Retinal pigment epithelial cell (primary cell): ENCODE results near the gene USP34.

Source experiments
- DNase-seq: peaks from one replicate; pipeline ENCODE4 v3.0.0-alpha.2; 2010; ENCODE audit warnings: low read depth
- H3K4me3 ChIP-seq: 2 replicates; pipeline ENCODE4 v1.5.1; 2011; ENCODE audit warnings: mild to moderate bottlenecking, low read length, control low read depth, moderate library complexity
- TF ChIP-seq, protein P1 (sequence below): conservative IDR thresholded peaks from 2 replicates; pipeline ENCODE4 v1.5.1; 2011; ENCODE audit warnings: low read depth, low read length, control low read depth, inconsistent platforms

Gene USP34

DNA sequence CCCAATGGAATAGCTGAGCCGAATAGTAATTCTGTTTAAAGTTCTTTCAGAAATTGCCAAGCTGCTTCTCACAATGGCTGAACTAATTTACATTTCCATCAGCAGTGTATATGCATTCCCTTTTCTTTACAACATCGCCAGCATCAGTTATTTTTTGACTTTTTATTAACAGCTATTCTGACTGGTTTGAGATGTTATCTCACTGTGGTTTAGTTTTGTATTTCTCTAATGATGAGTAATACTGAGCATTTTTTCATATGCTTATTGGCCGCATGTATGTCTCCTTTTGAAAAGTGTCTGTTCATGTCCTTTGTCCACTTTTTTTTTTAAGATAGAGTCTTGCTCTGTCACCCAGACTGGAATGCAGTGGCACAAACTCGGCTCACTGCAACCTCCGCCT is 208.2 kb downstream of the USP34 start:
- DNase-seq = no peak
- H3K4me3 ChIP-seq = no peak overlapping the region
- TF ChIP-seq, protein P1, sequence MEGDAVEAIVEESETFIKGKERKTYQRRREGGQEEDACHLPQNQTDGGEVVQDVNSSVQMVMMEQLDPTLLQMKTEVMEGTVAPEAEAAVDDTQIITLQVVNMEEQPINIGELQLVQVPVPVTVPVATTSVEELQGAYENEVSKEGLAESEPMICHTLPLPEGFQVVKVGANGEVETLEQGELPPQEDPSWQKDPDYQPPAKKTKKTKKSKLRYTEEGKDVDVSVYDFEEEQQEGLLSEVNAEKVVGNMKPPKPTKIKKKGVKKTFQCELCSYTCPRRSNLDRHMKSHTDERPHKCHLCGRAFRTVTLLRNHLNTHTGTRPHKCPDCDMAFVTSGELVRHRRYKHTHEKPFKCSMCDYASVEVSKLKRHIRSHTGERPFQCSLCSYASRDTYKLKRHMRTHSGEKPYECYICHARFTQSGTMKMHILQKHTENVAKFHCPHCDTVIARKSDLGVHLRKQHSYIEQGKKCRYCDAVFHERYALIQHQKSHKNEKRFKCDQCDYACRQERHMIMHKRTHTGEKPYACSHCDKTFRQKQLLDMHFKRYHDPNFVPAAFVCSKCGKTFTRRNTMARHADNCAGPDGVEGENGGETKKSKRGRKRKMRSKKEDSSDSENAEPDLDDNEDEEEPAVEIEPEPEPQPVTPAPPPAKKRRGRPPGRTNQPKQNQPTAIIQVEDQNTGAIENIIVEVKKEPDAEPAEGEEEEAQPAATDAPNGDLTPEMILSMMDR = no peak

DNA sequence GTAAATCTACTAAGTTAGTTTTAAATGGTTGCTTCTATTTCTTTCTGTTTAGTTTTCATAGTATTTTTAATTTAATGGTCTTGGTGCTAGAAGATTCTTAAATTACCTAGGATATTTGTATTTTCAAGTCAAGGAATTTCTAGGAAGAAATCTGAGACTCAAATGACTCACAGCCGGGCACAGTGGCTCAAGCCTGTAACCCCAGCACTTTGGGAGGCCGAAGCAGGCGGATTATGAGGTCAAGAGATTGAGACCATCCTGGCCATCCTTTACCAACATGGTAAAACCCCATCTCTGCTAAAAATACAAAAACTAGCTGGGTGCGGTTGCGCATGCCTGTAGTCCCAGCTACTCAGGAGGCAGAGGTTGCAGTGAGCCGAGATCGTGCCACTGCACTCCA is 213.4 kb downstream of the USP34 start:
- no peak for DNase-seq
- TF ChIP-seq, protein P1 = no peak
- H3K4me3 ChIP-seq = no peak overlapping the region

DNA sequence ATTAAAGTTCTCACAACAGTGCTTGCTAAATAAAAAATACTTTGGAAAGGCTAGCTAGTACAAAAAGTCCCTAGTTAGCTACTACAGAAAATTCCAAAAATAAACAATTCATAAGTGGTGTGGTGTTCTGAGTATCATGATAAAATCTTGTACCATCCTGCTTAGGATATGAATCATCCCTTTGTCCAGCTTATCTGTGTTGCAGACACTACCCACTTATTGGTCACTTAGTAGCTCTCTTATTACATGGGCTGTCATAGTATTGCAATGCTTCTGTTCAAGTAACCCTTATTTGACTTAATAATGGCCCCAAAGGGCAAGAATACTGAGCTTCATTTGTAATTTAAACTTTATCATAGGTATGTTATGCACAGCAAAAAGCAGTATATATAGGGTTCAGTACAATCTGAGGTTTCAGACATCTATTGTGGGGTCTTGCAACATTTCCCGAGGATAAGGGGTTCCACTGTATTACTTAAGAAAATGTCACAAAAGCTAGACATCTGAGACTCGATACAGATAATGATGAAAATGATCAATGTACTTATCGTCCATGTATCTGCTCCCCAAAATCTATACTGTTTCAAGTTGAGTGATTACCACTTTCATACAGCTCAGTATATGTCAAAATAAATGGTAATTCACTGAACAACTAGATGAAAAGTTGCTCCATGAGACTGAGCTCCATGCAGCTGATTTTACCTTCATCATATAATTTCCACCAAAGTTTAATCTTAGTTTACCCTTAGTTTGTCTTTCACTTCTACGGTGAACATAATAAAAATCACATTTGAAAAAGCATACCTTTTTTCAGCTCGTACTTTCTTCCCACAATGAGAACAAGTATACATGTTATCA is 215.1 kb downstream of the USP34 start:
- no peak overlapping the region for H3K4me3 ChIP-seq
- DNase-seq = no peak
- TF ChIP-seq, protein P1 = no peak

DNA sequence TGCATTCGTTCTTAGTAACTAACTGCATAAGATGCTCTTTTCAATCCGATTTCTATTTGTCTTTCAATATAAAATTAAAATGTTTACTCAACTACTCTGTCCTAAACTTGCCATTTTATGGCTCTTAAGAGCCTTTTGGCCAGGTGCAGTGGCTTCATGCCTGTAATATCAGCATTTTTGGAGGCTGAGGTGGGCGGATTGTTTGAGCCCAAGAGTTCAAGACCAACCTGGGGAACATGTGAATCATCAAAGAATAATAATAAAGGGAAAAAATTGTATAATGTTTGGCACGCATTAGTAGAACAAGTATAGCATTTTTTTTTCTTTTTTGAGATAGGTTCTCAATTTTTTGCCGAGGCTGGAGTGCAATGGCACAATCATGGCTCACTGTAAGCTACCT is 216.4 kb downstream of the USP34 start:
- no peak overlapping the region for H3K4me3 ChIP-seq
- no peak for DNase-seq
- TF ChIP-seq, protein P1 = no peak

DNA sequence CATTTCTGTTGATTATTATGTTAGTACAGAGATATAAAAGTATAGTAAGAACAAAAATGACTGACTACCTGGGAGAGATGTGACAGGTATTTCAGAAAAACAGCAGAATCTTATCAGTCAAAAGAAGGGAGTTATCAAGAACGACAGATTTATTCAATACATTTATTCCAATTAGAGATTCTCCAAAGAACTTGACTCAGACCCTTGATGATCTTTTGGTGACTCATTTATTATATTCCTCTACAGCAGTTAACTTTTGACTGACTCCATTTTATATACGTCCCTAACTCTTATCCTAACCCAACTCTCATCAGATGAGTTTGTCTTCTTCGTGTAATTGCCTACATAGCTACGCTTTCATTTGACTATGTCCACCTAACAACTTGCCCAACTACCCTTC is 217.8 kb downstream of the USP34 start:
- TF ChIP-seq, protein P1 = no peak
- DNase-seq = no peak
- H3K4me3 ChIP-seq = no peak overlapping the region

DNA sequence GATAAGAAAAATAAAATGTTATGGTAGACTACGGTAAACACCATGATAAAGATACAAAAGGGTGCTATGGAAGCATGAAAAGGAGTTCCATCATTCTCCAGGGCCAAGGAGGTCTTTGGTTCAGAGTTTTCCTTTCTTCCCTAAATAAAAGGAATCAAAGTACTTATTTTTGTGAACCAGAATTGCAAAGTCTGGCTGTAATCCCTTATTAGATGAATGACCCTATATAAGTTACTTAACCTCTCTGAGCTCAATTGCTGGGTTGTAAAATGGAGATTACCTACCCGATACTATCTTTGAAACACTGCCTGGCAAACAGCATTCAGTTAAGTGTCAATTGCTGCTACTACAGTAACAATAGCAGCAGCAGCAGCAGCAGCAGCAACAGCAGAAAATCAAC is 218.9 kb downstream of the USP34 start:
- no peak for DNase-seq
- no peak overlapping the region for H3K4me3 ChIP-seq
- TF ChIP-seq, protein P1 = no peak

DNA sequence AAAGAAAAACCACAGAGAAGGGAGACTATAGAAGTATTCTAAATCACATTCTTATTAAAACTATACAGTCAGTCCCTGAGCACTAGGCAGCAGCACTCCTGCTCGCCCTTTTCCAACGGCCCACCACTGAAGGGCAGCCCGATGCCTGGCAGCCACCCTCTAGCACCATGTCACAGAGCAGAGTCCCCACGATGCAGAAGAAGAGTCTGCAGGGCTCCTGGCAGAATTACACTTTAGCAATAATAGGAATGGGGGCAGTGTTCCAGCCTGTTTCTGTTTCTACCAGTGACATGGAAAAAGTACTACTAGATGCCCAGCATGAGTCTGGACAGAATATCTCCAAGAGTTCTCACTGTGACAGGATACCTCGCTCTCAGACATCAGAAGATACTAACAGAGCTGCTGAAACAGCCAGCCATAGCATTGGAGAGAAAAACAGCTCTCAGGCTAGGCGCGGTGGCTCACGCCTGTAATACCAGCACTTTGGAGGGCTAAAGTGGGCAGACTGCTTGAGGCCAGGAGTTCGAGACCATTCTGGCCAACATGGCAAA is 221.3 kb downstream of the USP34 start:
- no peak overlapping the region for H3K4me3 ChIP-seq
- TF ChIP-seq, protein P1 = no peak
- no peak for DNase-seq
